NCI-H226 (cell line): Measurements from ENCODE around the gene CUX1.
"Not testable (repeated sequence)": the region's sequence is repeated elsewhere in the genome, so short reads cannot be mapped to it uniquely, and the experiment has no call there.

Experiments
- DNase-seq: peaks from one replicate; pipeline ENCODE4 v3.0.0-alpha.2; 2015

CUX1 gene

DNA sequence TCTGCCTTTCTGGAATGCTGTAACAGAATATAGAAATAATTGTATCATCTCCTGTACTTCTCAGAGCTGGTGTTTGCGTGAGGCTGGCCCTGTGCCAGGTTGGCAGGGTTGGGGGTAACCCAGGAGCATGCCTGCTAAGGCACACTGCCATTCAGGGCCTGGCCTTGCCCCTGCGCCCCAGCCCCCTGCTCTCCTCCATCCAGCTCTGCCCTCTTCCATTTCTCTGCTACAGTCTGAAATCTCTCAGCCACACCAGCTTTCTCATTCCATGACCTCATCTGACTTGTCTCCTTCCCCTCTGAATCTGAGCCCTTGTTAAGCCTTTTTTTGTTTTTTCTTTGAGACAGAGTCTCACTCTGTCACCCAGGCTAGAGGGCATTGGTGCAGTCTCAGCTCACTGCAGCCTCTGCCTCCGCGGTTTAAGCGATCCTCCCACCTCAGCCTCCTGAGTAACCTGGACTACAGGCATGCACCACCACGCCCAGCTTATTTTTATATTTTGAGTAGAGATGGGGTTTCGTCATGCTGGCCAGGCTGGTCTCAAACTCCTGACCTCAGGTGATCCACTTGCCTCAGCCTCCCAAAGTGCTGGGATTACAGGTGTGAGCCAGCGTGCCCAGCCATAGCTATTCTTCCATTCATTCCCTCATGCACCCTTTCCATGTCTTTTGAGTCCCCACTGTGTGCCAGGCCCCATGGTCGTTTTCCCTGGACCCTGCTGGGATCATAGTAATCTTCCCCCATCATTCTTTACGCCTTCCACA lies 206.8 kb downstream of the CUX1 start:
- DNase-seq = no peak

DNA sequence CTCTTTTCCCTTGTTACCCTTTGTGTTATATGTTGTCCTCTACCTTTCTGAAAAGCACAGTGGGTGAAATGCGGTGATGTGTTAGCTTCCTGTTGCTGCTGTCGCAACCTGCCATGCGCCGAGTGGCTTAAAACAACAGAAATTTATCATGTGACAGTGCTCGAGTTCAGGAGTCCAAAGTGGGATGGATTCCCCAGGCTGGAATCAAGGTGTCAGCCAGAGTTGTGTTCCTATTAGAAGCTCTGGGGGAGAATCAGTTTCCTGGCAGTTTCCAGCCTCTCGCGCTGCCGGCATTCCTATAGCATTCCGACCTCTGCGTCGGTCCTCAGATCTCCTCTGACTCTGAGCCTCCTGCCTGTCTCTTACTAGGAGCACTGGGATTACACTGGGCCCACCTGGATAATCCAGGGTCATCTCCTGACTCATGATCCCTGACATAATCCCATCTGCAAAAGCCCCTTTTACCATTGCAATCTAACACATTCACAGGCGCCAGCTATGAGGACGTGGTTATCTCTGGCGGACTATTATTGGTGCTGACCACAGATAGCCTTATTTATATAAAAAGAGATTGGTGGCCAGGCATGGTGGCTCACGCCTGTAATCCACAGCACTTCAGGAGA lies 207.5 kb downstream of the CUX1 start:
- no peak for DNase-seq

DNA sequence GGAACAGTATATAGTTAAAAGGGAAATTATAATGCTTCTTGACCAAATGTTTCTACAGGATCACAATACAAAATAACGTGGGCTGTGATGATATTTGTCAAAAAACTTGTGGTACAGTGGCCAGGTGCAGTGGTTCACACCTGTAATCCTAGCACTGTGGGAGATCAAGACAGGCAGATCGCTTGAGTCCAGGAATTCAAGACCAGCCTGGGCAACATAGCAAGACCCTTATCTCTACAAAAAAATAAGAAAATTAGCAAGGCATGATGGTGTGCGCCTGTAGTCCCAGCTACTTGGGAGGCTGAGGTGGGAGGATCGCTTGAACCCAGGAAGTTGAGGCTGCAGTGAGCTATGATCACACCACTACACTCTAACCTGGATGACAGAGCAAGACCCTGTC lies 208.4 kb downstream of the CUX1 start:
- DNase-seq = not testable (repeated sequence)

DNA sequence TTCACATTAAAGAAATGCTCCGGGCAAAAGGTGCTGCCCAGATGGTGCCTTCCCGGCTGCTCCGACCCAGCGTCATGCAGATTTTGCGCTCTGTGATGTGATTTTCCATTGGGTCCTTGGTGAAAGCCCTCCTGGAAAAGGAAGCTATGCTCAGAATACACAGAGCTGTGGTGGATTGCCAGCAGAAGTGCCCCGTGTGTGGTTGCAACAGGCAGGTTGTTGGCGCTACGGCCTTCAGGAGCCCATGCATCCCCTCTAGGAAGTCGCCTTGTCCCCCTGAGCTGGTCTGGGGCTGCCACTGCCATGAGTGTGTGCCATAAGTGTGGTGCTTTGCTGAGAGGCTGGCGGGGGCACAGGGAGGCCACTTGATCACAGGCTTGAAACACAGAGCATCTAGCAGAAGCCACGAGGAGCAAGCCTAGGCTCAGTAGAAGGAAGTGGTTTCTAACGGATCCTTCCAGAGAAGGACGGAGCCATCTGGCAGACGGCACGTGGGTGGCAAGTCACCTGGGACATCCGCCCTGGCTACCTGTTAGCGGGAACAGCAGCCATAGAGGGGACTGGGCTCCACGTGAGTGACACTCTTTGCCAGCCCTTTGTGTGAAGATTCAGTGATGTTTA lies 210.9 kb downstream of the CUX1 start:
- no peak for DNase-seq

DNA sequence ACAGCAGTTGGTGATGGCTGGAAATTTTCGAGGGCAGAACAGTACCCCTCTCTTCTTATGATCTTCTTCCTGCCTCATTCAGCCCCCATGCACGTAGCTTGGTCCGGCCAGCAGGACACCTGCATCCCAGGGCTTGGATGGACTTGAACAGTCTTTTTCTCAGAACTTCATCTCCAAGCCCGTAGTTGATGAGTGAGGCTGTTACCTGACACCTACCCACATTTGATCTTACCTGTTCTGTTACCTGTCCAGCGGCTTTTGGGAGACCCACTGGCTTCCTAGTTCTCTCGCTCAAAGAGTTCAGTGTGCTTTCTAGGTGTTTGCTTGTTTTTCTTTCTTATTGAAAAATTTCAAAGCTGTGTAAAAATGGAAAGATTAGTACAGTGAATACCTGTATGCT lies 212.2 kb downstream of the CUX1 start:
- DNase-seq = no peak

DNA sequence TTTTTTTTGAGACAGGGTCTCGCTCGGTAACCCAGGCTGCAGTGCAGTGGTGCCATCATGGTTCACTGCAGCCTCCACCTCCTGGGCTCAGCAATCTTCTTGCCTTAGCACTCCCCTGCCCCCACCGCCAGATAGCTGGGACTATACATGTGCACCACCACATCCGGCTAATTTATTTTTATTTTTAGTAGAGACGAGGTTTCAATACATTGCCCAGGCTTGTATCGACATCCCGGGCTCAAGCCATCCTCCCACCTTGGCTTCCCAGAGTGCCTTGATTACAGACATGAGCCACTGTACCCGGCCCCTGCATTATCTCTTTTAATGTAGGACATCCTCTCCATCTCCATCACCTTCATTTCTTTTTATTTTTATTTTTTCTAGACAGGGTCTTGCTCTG lies 213.3 kb downstream of the CUX1 start:
- no peak for DNase-seq

DNA sequence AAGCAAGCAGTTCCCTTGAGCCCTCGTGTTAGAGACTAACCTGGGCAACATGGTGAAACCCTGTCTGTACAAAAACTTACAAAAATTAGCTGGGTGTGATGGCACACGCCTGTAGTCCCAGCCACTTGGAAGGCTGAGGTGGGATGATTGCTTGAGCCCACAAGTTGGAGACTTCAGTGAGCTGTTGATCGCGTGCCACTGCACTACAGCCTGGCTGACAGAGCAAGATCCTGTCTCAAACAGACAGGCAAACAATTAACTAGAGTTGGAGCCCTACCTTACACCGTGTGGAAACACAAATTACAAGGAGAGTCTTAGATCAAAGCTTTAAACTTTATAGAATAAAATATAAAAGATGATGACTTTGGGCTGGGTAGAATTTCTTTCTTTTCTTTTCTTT lies 219.5 kb downstream of the CUX1 start:
- DNase-seq = no peak

DNA sequence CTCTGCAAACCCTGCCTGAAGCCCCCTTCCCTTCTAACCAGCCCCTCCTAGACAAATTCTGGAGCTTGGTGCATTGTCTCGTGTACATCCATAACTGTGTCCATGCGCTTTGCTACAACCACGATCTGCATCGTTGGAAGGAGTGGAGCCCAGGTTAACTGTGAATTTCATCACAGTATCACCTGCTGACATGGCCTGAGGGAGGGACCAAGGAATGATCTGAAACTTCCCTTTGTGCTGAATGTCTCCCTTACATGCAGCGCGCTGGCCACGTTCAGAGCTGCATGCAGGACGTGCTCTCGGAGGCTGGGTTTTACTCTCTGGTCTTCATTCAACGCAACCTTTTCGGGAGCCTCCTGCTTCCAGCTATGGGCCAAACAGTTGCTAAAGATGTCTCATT lies 222.3 kb downstream of the CUX1 start:
- no peak for DNase-seq

DNA sequence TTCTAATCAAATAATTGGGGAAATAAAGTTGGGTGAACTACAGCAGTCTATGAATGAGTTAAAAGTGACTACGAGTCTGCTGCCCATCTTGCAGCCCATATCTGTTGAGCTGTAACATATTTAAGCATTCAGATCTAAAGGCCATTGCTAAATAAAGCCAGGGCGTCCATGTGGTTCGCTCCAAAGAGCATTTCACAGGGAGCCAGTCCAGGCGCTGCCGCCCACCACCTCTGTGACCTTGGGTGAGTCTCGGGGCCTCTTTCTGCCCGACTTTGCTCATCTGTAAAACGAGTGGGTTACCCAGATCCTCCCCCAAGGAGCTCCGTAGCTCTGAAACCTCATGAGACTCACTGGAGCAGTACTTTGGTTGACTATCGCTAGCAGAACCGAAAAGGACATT lies 223.1 kb downstream of the CUX1 start:
- DNase-seq = no peak

DNA sequence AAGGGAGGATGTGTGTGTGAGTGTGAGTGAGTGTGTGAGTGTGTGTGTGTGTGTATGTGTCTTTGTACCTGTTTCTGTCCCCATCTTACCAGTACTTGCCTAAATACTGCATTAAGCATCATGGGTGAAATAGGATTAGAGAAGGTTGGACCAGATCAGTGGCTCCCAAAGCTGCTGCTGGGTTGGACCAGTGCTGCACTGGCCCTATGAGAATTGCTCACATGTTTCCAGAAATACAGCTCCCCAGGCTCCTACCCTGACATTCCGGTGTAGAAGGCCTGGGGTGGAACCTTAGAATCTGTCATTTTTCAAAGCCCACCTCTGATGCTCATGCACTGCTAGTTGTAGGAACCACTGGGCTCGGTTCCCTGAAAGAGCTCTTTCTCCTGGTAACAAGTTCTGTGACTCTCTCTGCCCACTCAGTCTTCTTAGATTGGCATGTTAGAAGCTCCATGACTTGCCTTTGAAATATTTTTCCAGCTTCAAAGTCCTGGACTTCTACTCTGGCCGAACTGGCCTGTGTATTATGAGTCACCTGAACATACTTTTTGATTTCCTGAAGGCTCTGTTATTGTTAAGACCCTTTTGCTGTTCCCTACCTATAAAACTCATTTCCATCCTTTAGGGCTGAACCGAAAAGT lies 224.7 kb downstream of the CUX1 start:
- peak; percentile 82 for DNase-seq

DNA sequence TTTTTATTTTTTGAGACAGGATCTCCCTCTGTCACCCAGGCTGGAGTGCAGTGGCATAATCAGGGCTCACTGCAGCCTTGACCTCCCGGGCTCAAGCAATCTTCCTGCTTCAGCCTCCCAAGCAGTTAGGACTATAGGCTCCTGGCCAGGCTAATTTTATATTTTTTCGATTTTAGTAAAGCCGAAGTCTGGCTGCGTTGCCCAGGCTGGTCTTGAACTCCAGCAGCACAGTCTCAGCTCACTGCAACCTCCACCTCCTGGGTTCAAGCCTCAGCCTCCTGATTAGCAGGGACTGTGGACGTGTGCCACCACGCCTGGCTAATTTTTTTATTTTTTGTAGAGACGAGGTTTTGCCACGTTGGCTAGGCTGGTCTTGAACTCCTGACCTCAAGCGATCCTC lies 225.4 kb downstream of the CUX1 start:
- DNase-seq = not testable (repeated sequence)

DNA sequence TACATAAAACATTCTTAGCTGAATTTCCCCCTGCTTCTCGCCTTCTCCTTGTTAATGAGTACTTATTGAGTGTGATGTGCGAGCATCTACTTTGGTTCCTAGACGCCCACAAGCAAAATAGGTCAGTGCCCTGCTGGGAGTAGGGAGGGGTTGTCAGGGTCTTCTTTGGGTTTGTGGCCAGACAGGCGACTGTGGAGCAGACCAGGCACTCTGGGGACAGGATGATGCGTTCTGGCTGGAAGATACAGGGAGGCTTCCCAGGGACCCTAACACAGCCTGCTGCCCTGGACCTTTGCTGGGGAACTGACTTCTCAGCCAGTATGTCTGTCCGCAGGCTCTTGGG lies 227.2 kb downstream of the CUX1 start:
- no peak for DNase-seq

DNA sequence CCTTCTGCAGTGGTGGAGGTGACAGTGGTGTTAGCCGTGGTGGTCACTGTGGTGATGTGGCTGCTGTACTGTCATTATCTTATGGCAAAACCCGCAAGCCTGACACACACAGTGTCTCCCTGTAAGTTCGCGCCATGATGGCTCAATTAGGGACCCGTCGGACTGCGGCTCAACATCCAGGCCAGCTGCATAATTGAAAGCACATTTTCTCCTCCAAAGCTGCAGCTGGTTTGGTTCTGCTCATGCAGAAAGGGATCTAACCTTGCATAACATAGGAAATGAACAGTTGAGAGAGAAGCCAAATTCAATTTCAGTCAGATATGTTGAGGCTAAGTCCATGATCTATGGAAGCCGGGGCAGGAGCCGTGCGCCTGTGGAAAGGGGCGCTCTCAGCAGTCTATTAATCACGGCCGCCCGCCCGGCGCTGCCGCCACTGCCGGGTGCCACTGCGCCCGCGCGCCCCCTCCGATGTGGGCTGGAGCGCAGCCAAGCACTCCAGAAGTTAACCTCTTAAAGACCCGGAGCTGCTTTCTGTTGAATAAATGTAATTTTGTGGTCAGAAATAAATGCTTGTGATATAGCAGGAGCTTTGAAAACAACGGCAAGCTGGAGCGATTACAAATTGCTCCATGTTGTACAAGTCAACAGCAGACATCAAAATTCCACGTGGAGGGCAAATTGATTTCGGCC lies 227.7 kb downstream of the CUX1 start:
- DNase-seq = peak; percentile 47

DNA sequence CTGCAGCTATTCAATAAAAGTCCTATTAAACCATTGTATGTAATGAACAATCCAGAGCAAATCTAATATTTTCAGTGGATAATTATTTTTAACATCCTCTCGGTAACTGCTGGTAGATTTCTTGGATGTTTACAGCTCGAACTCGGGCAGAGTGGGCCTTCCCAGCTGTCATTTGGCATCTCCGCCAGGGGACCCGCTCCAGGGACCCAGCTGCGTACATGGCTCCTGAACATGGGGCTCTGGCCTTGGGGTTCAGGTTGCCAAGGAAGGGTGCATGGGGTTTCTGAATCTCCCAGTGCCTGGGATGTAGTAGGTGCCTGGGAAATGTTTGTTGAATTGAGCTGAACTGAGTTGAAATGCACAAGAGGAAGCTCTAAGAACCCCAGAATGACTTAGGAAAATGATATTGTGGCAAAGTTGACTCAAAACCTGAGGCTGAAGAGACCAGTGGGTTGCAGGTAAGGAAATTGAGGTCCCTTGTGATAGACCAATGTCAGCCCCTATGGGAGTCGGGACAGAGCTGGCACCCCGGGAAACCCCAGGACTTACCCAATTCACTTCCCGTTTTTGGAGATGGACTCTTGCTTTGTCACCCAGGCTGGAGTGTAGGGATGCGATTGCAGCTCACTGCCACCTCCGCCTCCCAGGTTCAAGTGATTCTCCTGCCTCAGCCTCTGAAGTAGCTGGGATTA lies 228.4 kb downstream of the CUX1 start:
- no peak for DNase-seq

DNA sequence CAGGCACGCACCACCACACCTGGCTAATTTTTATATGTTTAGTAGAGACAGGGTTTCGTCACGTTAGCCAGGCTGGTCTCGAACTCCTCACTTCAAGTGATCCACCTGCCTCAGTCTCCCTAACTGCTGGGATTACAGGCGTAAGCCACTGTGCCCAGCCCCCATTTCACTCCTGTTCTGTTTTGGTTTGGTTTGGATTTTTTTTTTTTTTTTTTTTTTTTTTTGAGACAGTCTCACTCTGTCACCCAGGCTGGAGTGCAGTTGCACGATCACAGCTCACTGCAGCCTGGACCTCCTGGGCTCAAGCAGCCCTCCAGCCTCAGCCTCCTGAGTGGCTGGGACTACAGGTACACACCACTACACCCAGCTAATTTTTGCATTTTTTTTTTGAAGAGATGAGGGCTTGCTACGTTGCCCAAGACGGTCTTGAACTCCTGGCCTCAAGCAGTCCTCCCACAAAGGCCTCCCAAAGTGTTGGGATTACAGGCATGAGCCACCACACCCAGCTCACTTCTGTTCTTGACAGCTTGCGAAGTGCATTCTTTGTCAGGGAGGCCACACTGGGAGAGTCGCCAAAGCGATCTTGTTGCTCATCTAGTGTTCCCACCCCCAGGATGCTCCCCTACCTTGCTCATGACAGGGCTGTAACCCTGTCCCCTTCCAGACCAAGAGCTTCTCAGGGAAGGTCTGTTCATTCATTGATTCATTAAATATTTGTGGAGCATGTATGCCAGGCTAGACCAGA lies 229.1 kb downstream of the CUX1 start:
- peak; percentile 7 for DNase-seq

DNA sequence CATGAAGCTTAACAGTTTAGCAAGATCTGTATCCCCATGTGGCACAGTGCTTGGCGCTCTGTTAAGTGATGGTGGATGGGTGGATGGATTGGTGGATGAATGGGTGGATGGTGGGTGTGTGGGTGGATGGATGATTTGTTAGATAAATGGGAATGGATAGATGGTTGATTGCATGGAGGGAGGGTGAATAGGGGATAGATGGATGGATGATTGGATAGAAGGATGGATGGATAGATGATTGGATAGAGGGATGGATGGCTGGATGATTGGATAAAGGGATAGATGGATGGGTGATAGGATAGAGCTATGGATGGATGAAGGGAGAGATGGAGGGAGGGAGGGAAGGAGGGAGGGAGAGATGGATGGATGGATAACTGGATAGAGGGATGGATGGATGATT lies 229.7 kb downstream of the CUX1 start:
- DNase-seq = no peak

DNA sequence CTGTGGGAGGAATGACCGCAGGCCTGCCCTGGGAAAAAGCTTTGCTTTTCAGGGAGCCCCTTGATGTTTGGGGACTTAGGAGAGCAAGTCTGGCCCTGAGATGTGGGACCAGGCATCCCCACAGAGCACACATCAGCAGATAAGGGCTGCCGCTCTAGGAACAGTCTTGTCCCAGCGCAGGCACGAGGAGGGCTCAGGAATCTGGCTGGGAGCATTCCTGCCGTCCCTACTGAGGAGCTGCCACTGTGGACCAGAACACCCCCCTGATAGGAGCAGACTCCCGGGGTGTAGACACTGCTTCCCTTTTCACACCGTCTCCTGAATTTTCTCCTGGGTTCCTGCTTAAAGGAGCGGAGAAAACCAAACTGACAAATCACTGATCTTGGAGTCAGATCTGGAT lies 232.3 kb downstream of the CUX1 start:
- DNase-seq = no peak

DNA sequence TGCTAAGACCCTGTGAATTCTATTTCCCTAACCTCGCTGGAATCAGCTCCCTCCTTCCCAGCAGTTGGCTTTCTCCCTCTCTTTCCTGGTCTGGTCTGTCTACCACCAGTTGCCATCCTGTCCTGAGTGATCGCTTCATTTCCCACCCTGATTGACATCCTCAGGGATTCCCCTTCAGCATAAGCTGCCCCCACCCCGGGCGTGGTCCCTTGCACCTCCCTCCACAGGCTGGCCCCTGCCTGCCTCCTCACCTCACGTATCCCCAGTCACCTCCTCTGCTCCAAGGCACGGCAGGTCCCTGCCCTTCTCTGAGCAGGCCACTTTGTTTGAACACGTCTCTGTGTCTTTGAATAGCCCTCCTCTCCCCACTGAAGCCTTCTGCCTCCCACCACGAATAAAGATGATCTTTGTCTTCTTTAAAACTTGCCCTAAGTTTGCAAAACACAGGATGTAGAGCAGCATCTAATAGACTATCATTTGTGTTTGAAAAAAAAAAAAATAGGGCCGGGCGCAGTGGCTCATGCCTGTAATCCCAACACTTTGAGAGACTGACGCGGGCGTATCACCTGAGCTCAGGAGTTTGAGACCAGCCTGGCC lies 233.5 kb downstream of the CUX1 start:
- DNase-seq = no peak

DNA sequence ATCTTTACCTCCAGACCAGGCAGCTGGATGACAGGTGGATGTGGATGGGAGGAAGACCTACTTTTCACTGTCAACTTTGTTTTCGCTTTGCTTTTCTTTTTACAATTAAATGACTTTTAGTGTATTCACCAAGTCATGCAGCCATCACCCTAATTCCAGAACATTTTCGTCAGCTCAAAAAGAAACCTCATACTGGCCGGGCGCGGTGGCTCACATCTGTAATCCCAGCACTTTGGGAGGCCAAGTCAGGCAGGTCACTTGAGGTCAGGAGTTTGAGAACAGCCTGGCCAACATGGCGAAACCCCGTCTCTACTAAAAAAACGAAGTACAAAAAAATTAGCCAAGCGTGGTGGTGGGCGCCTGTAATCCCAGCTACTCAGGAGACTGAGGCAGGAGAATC lies 234.3 kb downstream of the CUX1 start:
- DNase-seq = not testable (repeated sequence)

DNA sequence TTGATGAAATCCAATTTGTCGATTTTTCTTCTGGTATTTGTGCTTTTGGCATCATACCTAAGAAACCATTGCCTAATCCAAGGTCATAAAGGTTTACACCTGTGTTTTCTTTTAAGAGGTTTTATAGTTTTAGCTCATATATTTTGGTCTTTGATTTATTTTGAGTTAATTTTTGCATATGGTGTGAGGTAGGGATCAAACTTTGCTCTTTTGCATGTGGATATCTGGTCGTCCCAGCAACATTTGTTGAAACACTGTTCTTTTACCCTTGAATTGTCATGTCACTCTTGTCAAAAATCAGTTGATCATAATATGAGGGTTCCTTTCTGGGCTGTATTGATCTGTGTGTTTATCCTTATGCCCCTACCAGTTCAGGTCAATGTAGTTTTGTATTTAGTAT lies 236.7 kb downstream of the CUX1 start:
- DNase-seq = no peak

DNA sequence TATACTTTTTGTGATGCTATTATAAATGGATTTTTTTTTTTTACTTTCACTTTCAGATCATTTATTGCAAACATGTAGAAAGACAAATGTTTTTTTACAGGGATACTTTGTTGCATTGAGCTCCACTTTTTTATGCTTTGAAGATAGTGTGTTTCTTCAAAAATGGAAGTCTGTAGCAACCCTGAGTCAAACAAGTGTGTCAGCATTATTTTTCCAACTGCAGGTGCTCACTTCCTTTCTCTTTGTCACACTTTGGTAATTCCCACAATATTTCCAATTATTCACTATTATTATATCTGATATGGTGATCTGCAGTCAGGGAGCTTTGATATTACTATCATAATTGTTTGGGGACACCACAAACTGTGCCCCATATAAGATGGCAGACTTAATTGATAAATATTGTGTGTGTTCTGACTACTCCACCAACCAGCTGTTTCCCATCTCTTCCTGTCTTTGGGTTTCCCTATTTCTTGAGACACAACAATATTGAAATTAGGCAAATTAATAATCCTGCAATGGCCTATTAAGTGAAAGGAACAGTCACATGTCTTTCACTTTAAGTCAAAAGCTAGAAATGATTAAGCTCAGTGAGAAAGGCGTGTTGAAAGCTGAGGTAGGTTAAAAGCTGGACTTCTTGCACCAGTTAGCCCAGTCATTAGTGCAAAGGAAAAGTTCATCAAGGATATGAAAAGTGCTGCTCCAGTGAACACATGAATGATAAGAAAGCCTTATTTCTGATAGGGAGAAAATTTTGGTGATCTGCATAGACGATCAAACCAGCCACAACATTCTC lies 238.0 kb downstream of the CUX1 start:
- DNase-seq = no peak
